NT2/D1 (cell line): ENCODE data around the gene BRIP1.
"Not testable (repeated sequence)": the region's sequence is repeated elsewhere in the genome, so short reads cannot be mapped to it uniquely, and the experiment has no call there.

Experiments
- DNase-seq: peaks from one replicate; pipeline ENCODE4 v3.0.0-alpha.2; 2011; ENCODE audit warnings: low read depth, low spot score
- H3K27me3 ChIP-seq: 2 replicates; pipeline ENCODE4 v1.6.0; 2011; ENCODE audit warnings: mild to moderate bottlenecking; ENCODE audit not compliant: insufficient read length, insufficient read depth
- H3K36me3 ChIP-seq: 2 replicates; pipeline ENCODE4 v1.6.1; 2011; ENCODE audit warnings: mild to moderate bottlenecking, low read length, mixed read lengths; ENCODE audit not compliant: insufficient read depth, insufficient read length
- H3K4me1 ChIP-seq: 2 replicates; pipeline ENCODE4 v1.5.1; 2011; ENCODE audit not compliant: insufficient read depth, insufficient read length
- H3K4me3 ChIP-seq: 2 replicates; pipeline ENCODE4 v1.5.1; 2011; ENCODE audit warnings: low read depth; ENCODE audit not compliant: insufficient read length
- H3K9ac ChIP-seq: 2 replicates; pipeline ENCODE4 v1.6.0; 2011; ENCODE audit warnings: low read depth; ENCODE audit not compliant: insufficient read length
- H3K9me3 ChIP-seq: 2 replicates; pipeline ENCODE4 v1.5.1; 2011; ENCODE audit warnings: mild to moderate bottlenecking, low read length; ENCODE audit not compliant: insufficient read depth
- SUZ12 ChIP-seq: IDR thresholded peaks from 2 replicates; pipeline ENCODE4 v1.6.1; 2011; ENCODE audit not compliant: insufficient read length, insufficient read depth; ENCODE audit errors: extremely low read depth
- YY1 ChIP-seq: IDR thresholded peaks from 2 replicates; pipeline ENCODE4 v1.6.1; 2011; ENCODE audit not compliant: insufficient read length, insufficient read depth
- ZNF274 ChIP-seq: IDR thresholded peaks from 2 replicates; pipeline ENCODE4 v1.6.1; 2011; ENCODE audit warnings: mild to moderate bottlenecking, low read depth, low read length

BRIP1 gene

DNA sequence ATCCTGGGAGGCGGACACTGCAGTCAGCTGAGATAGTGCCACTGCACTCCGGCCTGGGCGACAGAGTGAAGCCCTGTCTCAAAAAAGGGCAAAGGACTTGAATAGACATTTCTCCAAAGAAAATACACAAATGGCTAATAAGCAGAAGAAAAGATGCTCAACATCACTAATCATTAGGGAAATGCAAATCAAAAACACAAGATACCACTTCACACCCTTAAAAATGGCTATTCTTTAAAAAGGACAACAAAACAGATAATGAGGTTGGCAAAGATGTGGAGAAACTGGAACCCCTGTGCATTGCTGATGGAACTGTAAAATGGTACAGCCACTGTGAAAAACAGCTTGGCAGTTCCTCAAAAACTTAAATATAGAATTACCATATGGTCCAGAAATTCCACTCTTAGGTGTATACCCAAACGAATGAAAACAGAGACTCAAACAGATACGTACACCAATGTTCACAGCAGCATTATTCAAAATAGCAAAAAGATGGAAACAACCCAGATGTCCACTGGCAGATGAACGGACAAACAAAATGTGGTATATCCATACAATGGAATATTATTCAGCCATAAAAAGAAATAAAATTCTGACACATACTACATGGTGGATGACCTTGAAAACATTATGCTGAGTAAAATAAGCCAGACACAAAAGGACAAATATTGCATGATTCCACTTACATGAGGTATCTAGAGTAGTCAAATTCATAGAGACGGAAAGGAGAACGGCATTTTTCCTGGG lies 35.5 kb downstream of the BRIP1 start:
- Histone ChIP-seq H3K4me3 (no peak overlapping the region), H3K4me1 (no peaks in the 10 kb centered on the region), H3K9ac (no peak overlapping the region), H3K9me3 (peaks cover 11% of the 10 kb centered on the region), H3K27me3 (no peaks in the 10 kb centered on the region), H3K36me3 (peaks cover 6% of the 10 kb centered on the region)
- no peak for TF ChIP-seq YY1
- TF ChIP-seq SUZ12 = no peak
- TF ChIP-seq ZNF274 = no peak
- DNase-seq = no peak

DNA sequence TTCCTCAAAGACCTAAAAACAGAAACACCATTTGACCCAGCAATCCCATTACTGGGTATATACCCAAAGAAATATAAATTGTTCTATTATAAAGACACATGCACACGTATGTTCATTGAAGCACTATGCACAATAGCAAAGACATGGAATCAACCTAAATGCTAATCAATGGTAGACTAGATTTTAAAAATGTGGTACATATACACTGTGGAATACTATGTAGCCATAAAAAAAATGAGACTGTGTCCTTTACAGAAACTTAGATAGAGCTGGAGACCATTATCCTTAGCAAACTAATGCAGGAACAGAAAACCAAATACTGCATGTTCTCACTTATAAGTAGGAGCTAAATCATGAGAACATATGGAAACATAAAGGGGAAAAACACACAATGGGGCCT lies 36.5 kb downstream of the BRIP1 start:
- not testable (repeated sequence) for H3K36me3 ChIP-seq, DNase-seq
- H3K9me3 ChIP-seq = peaks cover 11% of the 10 kb centered on the region

DNA sequence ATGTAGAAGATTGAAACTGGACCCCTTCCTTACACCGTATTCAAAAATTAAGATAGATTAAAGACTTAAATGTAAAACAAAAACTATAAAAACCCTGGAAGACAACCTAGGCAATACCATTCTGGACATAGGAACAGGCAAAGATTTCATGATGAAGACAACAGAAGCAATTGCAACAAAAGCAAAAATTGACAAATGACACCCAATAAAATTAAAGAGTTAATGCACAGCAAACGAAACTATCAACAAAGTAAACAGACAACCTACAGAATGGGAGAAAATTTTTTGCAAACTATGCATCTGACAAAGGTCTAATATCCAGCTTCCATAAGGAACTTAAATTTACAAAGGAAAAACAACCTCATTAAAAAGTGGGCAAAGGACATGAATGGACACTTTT lies 37.1 kb downstream of the BRIP1 start:
- H3K4me3 ChIP-seq, DNase-seq, H3K9ac ChIP-seq, H3K4me1 ChIP-seq, H3K27me3 ChIP-seq: not testable (repeated sequence)
- H3K36me3 ChIP-seq = peaks cover 14% of the 10 kb centered on the region
- H3K9me3 ChIP-seq = peaks cover 12% of the 10 kb centered on the region

More for the DNA sequence above, 36.5 kb downstream of the BRIP1 start:
- not testable (repeated sequence) for H3K9ac ChIP-seq, H3K4me1 ChIP-seq, H3K4me3 ChIP-seq, H3K27me3 ChIP-seq

DNA sequence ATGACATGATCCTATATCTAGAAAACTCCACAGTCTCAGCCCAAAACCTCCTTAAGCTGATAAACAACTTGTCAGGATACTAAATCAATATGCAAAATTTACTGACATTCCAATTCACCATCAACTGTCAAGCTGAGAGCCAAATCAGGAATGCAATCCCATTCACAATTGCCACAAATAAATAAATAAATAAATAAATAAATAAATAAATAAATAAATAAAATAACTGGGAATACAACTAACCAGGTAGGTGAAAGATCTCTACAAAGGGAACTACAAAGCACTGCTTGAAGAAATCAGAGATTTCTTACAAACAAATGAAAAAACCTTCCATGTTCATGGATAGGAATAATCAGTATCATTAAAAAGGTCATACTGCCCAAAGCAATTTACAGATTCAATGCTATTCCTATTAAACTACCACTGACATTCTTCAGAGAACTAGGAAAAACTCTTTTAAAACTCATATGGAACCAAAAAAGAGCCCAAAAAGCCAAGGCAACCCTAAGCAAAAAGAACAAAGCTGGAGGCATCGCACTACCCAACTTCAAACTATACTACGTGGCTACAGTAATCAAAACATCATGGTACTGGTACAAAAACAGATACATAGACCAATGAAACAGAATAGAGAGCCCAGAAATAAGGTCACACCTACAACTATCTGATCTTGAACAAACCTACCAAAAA lies 37.7 kb downstream of the BRIP1 start:
- H3K36me3 ChIP-seq = peaks cover 20% of the 10 kb centered on the region
- TF ChIP-seq ZNF274 (no peak), YY1 (no peak)
- DNase-seq = no peak
- no peaks in the 10 kb centered on the region for H3K4me1 ChIP-seq
- no peaks in the 10 kb centered on the region for H3K27me3 ChIP-seq
- no peak overlapping the region for H3K9ac ChIP-seq
- no peak overlapping the region for H3K4me3 ChIP-seq
- peaks cover 16% of the 10 kb centered on the region for H3K9me3 ChIP-seq

DNA sequence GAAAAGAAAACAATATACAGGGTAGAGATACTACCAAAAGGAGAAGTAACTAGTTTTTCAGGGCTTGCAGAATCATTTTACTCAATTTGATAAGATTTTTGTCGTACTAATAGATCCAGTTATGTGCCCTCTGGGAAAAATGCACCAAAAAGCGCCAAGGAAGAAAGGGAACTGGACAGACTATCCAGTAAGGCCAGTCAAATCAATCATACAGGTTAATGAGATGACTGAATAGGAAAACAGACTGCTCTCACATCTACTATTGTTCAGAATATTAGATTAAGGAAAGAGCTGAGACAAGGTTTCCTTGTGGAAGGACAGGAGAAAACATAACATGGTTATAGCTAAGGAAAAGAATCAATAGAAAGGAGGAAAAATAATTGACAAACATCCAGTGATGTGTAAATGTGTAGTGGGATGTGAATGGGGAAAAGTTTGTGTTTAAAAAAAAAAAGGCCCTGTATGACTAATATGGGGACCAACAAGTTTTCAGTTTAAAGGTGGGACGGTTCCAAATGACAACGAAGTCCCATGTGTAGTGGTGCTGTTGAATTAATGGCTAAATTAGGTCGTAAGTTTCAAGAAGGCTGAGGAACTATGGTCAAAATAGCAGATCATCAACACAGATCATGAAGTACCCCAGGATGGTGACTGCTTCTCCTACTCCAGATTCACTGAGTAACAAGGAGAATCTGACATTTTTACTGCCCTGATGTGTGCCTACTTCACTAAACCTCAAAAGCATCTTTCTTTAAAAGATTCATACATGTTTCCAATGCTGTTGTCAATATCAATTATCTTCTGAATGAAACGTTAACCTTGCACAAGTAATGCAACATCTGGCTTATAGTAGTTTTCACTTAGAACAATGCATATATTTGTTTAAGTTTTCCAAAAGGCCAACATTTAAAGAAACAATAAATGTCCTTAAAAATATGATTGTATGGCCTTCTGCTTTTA lies 40.7 kb downstream of the BRIP1 start:
- no peaks in the 10 kb centered on the region for H3K27me3 ChIP-seq
- TF ChIP-seq ZNF274 = no peak
- no peak for TF ChIP-seq SUZ12
- TF ChIP-seq YY1 = no peak
- H3K36me3 ChIP-seq = peaks cover 13% of the 10 kb centered on the region
- H3K9ac ChIP-seq = no peak overlapping the region
- DNase-seq = no peak
- no peaks in the 10 kb centered on the region for H3K4me1 ChIP-seq
- no peak overlapping the region for H3K4me3 ChIP-seq
- H3K9me3 ChIP-seq = peaks cover 5% of the 10 kb centered on the region

DNA sequence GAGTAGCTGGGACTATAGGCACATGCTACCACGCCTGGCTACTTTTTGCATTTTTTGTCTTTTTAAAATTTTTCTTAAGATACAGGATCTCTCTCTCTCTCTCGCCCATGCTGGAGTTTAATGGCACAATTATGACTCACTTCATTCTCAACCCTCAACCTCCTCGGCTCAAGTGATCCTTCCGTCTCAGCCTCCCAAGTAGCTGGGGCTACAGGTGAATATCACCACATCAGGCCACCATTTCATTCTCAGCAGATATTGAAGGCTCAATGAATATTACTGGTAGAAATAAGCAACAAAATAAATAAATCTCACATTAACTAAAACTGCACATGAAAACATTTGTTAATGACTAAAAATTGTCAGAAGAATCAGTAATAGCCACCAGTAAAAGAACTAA lies 41.7 kb downstream of the BRIP1 start:
- Histone ChIP-seq H3K27me3 (no peaks in the 10 kb centered on the region), H3K9me3 (peaks cover 5% of the 10 kb centered on the region), H3K4me3 (no peak overlapping the region), H3K9ac (no peak overlapping the region), H3K4me1 (no peaks in the 10 kb centered on the region), H3K36me3 (peaks cover 13% of the 10 kb centered on the region)
- TF ChIP-seq SUZ12 (no peak), ZNF274 (no peak), YY1 (no peak)
- no peak for DNase-seq

DNA sequence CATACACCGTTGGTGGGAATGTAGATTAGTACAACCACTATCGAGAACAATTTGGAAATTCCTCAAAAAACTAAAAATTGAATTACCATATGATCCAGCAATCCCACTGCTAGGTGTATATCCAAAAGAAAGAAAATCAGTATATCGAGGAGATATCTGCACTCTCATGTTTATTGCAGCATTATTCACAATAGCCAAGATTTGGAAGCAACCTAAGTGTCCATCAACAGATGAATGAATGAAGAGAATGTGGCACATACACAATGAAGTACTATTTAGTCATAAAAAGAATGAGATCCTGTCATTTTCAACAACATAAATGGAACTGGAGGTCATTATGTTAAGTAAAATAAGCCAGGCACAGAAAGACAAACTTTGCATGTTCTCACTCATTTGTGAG lies 44.1 kb downstream of the BRIP1 start:
- not testable (repeated sequence) for H3K9me3 ChIP-seq, H3K9ac ChIP-seq, H3K4me1 ChIP-seq, H3K27me3 ChIP-seq, H3K4me3 ChIP-seq, DNase-seq
- H3K36me3 ChIP-seq = peaks cover 17% of the 10 kb centered on the region
